Activated CD8-positive, alpha-beta T cell treated with anti-CD3 and anti-CD28 coated beads, Interleukin-2, amount 10 ng/mL, durations not matched to agents 7 days and 5 days (primary cell): ENCODE data around the gene TSEN34. TPM values are rescaled to one million over a fixed set of nuclear protein-coding genes. Genes with fewer than 3 reads are reported as not detected.
"Not testable (repeated sequence)": the region's sequence is repeated elsewhere in the genome, so short reads cannot be mapped to it uniquely, and the experiment has no call there.

Experiments used
- ATAC-seq: fragments of 150-1000 bp; cut with Tn5 transposase; one replicate; pipeline ENCODE4 v1.10.0; 2021; ENCODE audit warnings: moderate library complexity
- CTCF ChIA-PET: fragments of 350-600 bp; sonication (Branson Sonifier 250); formaldehyde crosslinking; loops from one replicate; lab custom pipeline; 2021; ENCODE audit warnings: antibody characterized with exemption; lab: Charles Lee
- POLR2A ChIA-PET: fragments of 350-600 bp; sonication (Branson Sonifier 250); formaldehyde crosslinking; loops from one replicate; lab custom pipeline; 2021; ENCODE audit warnings: antibody characterized with exemption; lab: Charles Lee
- DNase-seq: peaks from one replicate; pipeline ENCODE4 v3.0.0-alpha.2; 2020
- H3K27ac Mint-ChIP-seq: one replicate; pipeline ENCODE4 v1.8.0; 2021; ENCODE audit warnings: mild to moderate bottlenecking, mixed read lengths
- H3K27me3 Mint-ChIP-seq: one replicate; pipeline ENCODE4 v1.8.0; 2021; ENCODE audit warnings: low read depth, mixed read lengths
- H3K36me3 Mint-ChIP-seq: one replicate; pipeline ENCODE4 v1.8.0; 2021; ENCODE audit warnings: low read depth, mixed read lengths
- H3K4me1 Mint-ChIP-seq: one replicate; pipeline ENCODE4 v1.8.0; 2021; ENCODE audit warnings: low read depth, mixed read lengths
- H3K4me3 Mint-ChIP-seq: one replicate; pipeline ENCODE4 v1.8.0; 2021; ENCODE audit warnings: mild to moderate bottlenecking, mixed read lengths
- H3K9me3 Mint-ChIP-seq: one replicate; pipeline ENCODE4 v1.8.0; 2022; ENCODE audit warnings: mixed read lengths; ENCODE audit not compliant: insufficient read depth
- total RNA-seq, 2 experiments: library from RNA; stranded (reverse); gene quantifications; one replicate each; pipeline ENCODE4 v1.2.3, GENCODE V29; 2021

TSEN34 gene
- total RNA-seq, 2 experiments from 2014 or later = 11.2 to 11.9 TPM

GRCh38 chr19:54162884-54163283 lies 28.2 kb upstream of the TSEN34 start:
- DNase-seq (no peak), ATAC-seq (no peak)
- peaks cover 51% of the 10 kb centered on the region for H3K4me1 Mint-ChIP-seq
- CTCF ChIA-PET = no interaction called here
- peaks cover 10% of the 10 kb centered on the region for H3K36me3 Mint-ChIP-seq
- peak overlapping the region; percentile 70 for H3K4me3 Mint-ChIP-seq
- peak overlapping the region; percentile 64 for H3K27ac Mint-ChIP-seq
- no peaks in the 10 kb centered on the region for H3K9me3 Mint-ChIP-seq
- POLR2A ChIA-PET = interaction anchor here (0.7 to 1.3 kb wide), 4 partner anchors 26 to 38 kb away, joined by 3 to 5 read pairs (median 4); partner anchors contain the start of genes MBOAT7 and RPS9
- H3K27me3 Mint-ChIP-seq = peaks cover 2% of the 10 kb centered on the region

- peak overlapping the region; percentile 70 for H3K4me3 Mint-ChIP-seq
- H3K27ac Mint-ChIP-seq = no peak overlapping the region
- POLR2A ChIA-PET = interaction anchor here (0.6 to 1.3 kb wide), 2 partner anchors 27 to 176 kb away, joined by 4 to 5 read pairs; no protein-coding TSS in a partner anchor
Measured at GRCh38 chr19:54164369-54165068, 26.6 kb upstream of the TSEN34 start.

GRCh38 chr19:54165222-54165621 lies 25.9 kb upstream of the TSEN34 start:
- H3K36me3 Mint-ChIP-seq = no peaks in the 10 kb centered on the region
- H3K27ac Mint-ChIP-seq = no peak overlapping the region
- CTCF ChIA-PET = interaction anchor here (3.3 kb wide), 1 partner anchor 24 kb away, joined by 11 read pairs; the partner anchor contains the start of gene MBOAT7
- H3K4me1 Mint-ChIP-seq = peaks cover 44% of the 10 kb centered on the region
- POLR2A ChIA-PET = interaction anchor here (0.6 kb wide), 1 partner anchor 175 kb away, joined by 5 read pairs; no protein-coding TSS in a partner anchor
- peaks cover 2% of the 10 kb centered on the region for H3K27me3 Mint-ChIP-seq
- ATAC-seq = no peak
- no peak for DNase-seq
- no peaks in the 10 kb centered on the region for H3K9me3 Mint-ChIP-seq
- no peak overlapping the region for H3K4me3 Mint-ChIP-seq

More at GRCh38 chr19:54164369-54165068, 26.6 kb upstream of the TSEN34 start:
- DNase-seq = peak; percentile 77
- Mint-ChIP-seq H3K9me3 (no peaks in the 10 kb centered on the region), H3K27me3 (peaks cover 2% of the 10 kb centered on the region), H3K4me1 (peaks cover 48% of the 10 kb centered on the region), H3K36me3 (peaks cover under 1% of the 10 kb centered on the region)
- ATAC-seq = no peak
- CTCF ChIA-PET = interaction anchor here (0.7 to 3.3 kb wide), 2 partner anchors 25 kb away, joined by 3 to 11 read pairs; partner anchors contain the start of gene MBOAT7

- Mint-ChIP-seq H3K4me3 (no peak overlapping the region), H3K9me3 (no peaks in the 10 kb centered on the region), H3K27me3 (no peaks in the 10 kb centered on the region), H3K27ac (no peak overlapping the region), H3K4me1 (peaks cover 21% of the 10 kb centered on the region), H3K36me3 (no peaks in the 10 kb centered on the region)
- ChIA-PET POLR2A (interaction anchor here (0.6 to 1.1 kb wide), 3 partner anchors 9 to 281 kb away, joined by 3 to 6 read pairs (median 4); partner anchors contain the start of genes LENG1, LENG8 and MBOAT7), CTCF (interaction anchor here (1.0 to 3.0 kb wide), 7 partner anchors 10 to 220 kb away, joined by 3 to 22 read pairs (median 5); partner anchors contain the start of gene MBOAT7)
- peak; percentile 89 for ATAC-seq
- DNase-seq = peak; percentile 93
Measured at GRCh38 chr19:54168174-54168917, 22.8 kb upstream of the TSEN34 start.

GRCh38 chr19:54169149-54169740 lies 21.9 kb upstream of the TSEN34 start:
- ATAC-seq = no peak
- H3K4me1 Mint-ChIP-seq = peaks cover 17% of the 10 kb centered on the region
- POLR2A ChIA-PET = interaction anchor here (1.0 kb wide), 1 partner anchor 10 kb away, joined by 3 read pairs; the partner anchor contains the start of gene LENG1
- CTCF ChIA-PET = interaction anchor here (0.8 to 3.0 kb wide), 7 partner anchors 17 to 97 kb away, joined by 3 to 22 read pairs (median 4); partner anchors contain the start of gene MBOAT7
- H3K4me3 Mint-ChIP-seq = no peak overlapping the region
- DNase-seq = no peak
- H3K27ac Mint-ChIP-seq = no peak overlapping the region
- H3K36me3 Mint-ChIP-seq = no peaks in the 10 kb centered on the region
- H3K9me3 Mint-ChIP-seq = no peaks in the 10 kb centered on the region
- no peaks in the 10 kb centered on the region for H3K27me3 Mint-ChIP-seq

GRCh38 chr19:54171736-54172431 lies 19.2 kb upstream of the TSEN34 start:
- not testable (repeated sequence) for H3K27me3 Mint-ChIP-seq, ATAC-seq, H3K4me3 Mint-ChIP-seq, H3K27ac Mint-ChIP-seq, DNase-seq, H3K9me3 Mint-ChIP-seq, H3K36me3 Mint-ChIP-seq
- peaks cover 11% of the 10 kb centered on the region for H3K4me1 Mint-ChIP-seq
- CTCF ChIA-PET = interaction anchor here (0.9 to 2.1 kb wide), 3 partner anchors 13 to 94 kb away, joined by 3 to 7 read pairs (median 4); partner anchors contain the start of genes LENG1 and MBOAT7
- POLR2A ChIA-PET = interaction anchor here (1.1 to 1.9 kb wide), 2 partner anchors 18 to 29 kb away, joined by 3 to 7 read pairs; partner anchors contain the start of genes MBOAT7 and RPS9

GRCh38 chr19:54172471-54173358 lies 18.4 kb upstream of the TSEN34 start, which contains the start of gene TMC4:
TMC4 (minus strand) TSS chr19:54173160; CDS start chr19:54173117, 43 bp downstream.
- ATAC-seq (no peak), DNase-seq (no peak)
- Mint-ChIP-seq H3K36me3 (peaks cover 2% of the 10 kb centered on the region), H3K4me3 (no peak within 1 kb of the TSS), H3K9me3 (no peaks in the 10 kb centered on the region), H3K27me3 (no peaks in the 10 kb centered on the region), H3K4me1 (peaks cover 11% of the 10 kb centered on the region), H3K27ac (no peak within 1 kb of the TSS)
- CTCF ChIA-PET = interaction anchor here (1.1 kb wide), 1 partner anchor 17 kb away, joined by 4 read pairs; the partner anchor contains the start of gene MBOAT7
- POLR2A ChIA-PET = interaction anchor here (1.5 kb wide), 1 partner anchor 28 kb away, joined by 5 read pairs; the partner anchor contains the start of gene RPS9

GRCh38 chr19:54173359-54173699 lies 17.8 kb upstream of the TSEN34 start:
- H3K27me3 Mint-ChIP-seq = no peaks in the 10 kb centered on the region
- H3K4me1 Mint-ChIP-seq = peaks cover 7% of the 10 kb centered on the region
- no peak overlapping the region for H3K4me3 Mint-ChIP-seq
- ATAC-seq (no peak), DNase-seq (no peak)
- ChIA-PET POLR2A (interaction anchor here (1.5 kb wide), 1 partner anchor 28 kb away, joined by 5 read pairs; the partner anchor contains the start of gene RPS9), CTCF (interaction anchor here (1.1 kb wide), 1 partner anchor 16 kb away, joined by 4 read pairs; the partner anchor contains the start of gene MBOAT7)
- H3K27ac Mint-ChIP-seq = no peak overlapping the region
- H3K36me3 Mint-ChIP-seq = peaks cover 6% of the 10 kb centered on the region
- no peaks in the 10 kb centered on the region for H3K9me3 Mint-ChIP-seq

GRCh38 chr19:54173951-54174834 lies 16.9 kb upstream of the TSEN34 start:
- Mint-ChIP-seq H3K27me3 (no peaks in the 10 kb centered on the region), H3K36me3 (peaks cover 11% of the 10 kb centered on the region), H3K27ac (no peak overlapping the region), H3K4me1 (peaks cover 5% of the 10 kb centered on the region), H3K4me3 (no peak overlapping the region), H3K9me3 (no peaks in the 10 kb centered on the region)
- CTCF ChIA-PET = no interaction called here
- ATAC-seq (no peak), DNase-seq (no peak)
- POLR2A ChIA-PET = interaction anchor here (1.0 to 1.5 kb wide), 2 partner anchors 14 to 27 kb away, joined by 3 to 5 read pairs; partner anchors contain the start of gene RPS9
